ENCODE data around the gene NPHP4.

Gene NPHP4

GRCh38 chr1:5877683-5878530, 114.3 kb downstream of the NPHP4 start:
- DNase-seq (ENCODE audit: low spot score) = no peak
- H3K27ac ChIP-seq = peak overlapping the region; percentile 10; the same call in 1 of the 2 replicates
- POLR2A ChIA-PET (ENCODE audit: low non-redundant PET) = no interaction called here
- TF ChIP-seq CTCF (conservative IDR thresholded peaks at IDR 0.05; ENCODE audit: low read depth) = no peak
- CTCF ChIA-PET = interaction anchor here (0.7 kb wide), 1 partner anchor 10 kb away, joined by 3 read pairs; no protein-coding TSS in a partner anchor

- TF ChIP-seq CTCF (conservative IDR thresholded peaks at IDR 0.05; ENCODE audit: low read depth) = no peak
- POLR2A ChIA-PET (ENCODE audit: low non-redundant PET) = no interaction called here
- DNase-seq (ENCODE audit: low spot score) = no peak
- CTCF ChIA-PET = interaction anchor here (0.6 kb wide), 1 partner anchor 537 kb away, joined by 5 read pairs; no protein-coding TSS in a partner anchor
- no peak overlapping the region; the same call in 1 of the 2 replicates for H3K27ac ChIP-seq
Measured at GRCh38 chr1:5877001-5877400, 115.2 kb downstream of the NPHP4 start.

GRCh38 chr1:5876094-5876650, 116.1 kb downstream of the NPHP4 start:
- CTCF ChIA-PET = no interaction called here
- POLR2A ChIA-PET (ENCODE audit: low non-redundant PET) = no interaction called here
- no peak for DNase-seq (ENCODE audit: low spot score)
- TF ChIP-seq CTCF (conservative IDR thresholded peaks at IDR 0.05; ENCODE audit: low read depth) = no peak
- 0 out of 2 replicates have a peak overlapping the region, but pooled peaks have one; percentile 6 for H3K27ac ChIP-seq

- TF ChIP-seq CTCF (conservative IDR thresholded peaks at IDR 0.05; ENCODE audit: low read depth) = no peak
- POLR2A ChIA-PET (ENCODE audit: low non-redundant PET) = no interaction called here
- H3K27ac ChIP-seq = peak overlapping the region; percentile 6; the same call in 1 of the 2 replicates
- DNase-seq (ENCODE audit: low spot score) = no peak
- CTCF ChIA-PET = no interaction called here
Measured at GRCh38 chr1:5875345-5875910, 116.8 kb downstream of the NPHP4 start.

GRCh38 chr1:5874416-5875110, 117.7 kb downstream of the NPHP4 start:
- ChIA-PET POLR2A (ENCODE audit: low non-redundant PET) (no interaction called here), CTCF (no interaction called here)
- no peak overlapping the region for H3K27ac ChIP-seq
- DNase-seq (ENCODE audit: low spot score) = no peak
- no peak for TF ChIP-seq CTCF (conservative IDR thresholded peaks at IDR 0.05; ENCODE audit: low read depth)

GRCh38 chr1:5873556-5873955, 118.7 kb downstream of the NPHP4 start:
- no peak overlapping the region for H3K27ac ChIP-seq
- no peak for TF ChIP-seq CTCF (conservative IDR thresholded peaks at IDR 0.05; ENCODE audit: low read depth)
- ChIA-PET POLR2A (ENCODE audit: low non-redundant PET) (no interaction called here), CTCF (no interaction called here)
- DNase-seq (ENCODE audit: low spot score) = no peak

Data from RWPE1 (cell line).